Naive thymus-derived CD8-positive, alpha-beta T cell (primary cell): ENCODE measurements around the gene NRCAM. TPM values are rescaled to one million over a fixed set of nuclear protein-coding genes. Genes with fewer than 3 reads are reported as not detected.

ENCODE experiments used
- ATAC-seq, 2 donors: fragments of 150-1000 bp; cut with Tn5 transposase in 1 of 2; sonication (Bioruptor Pico), chemical (Tn5 transposase) in 1 of 2; 1 replicate in 1 of 2; 2 replicates in 1 of 2; pipeline ENCODE4 v1.10.0; 2021; ENCODE audit warnings: mild to moderate bottlenecking in 2 of 2, moderate library complexity in 2 of 2
- POLR2A ChIA-PET: fragments of 350-600 bp; sonication (Branson Sonifier 250); formaldehyde crosslinking; loops from one replicate; lab custom pipeline; 2021; ENCODE audit warnings: antibody characterized with exemption; lab: Charles Lee
- DNase-seq, 10 donors: peaks; one replicate each; pipeline versions ENCODE4 v3.0.0 to v3.0.0-alpha.2; 2020 to 2022
- H3K27ac Mint-ChIP-seq, 10 donors: one replicate each; pipeline ENCODE4 v1.8.0; 2020 to 2022; ENCODE audit warnings: mild to moderate bottlenecking in 10 of 10, mixed read lengths in 10 of 10, moderate library complexity in 4 of 10, inconsistent platforms in 1 of 10
- H3K27me3 Mint-ChIP-seq, 5 donors: one replicate each; pipeline ENCODE4 v1.8.0; 2021 to 2022; ENCODE audit warnings: mixed read lengths in 5 of 5
- H3K36me3 Mint-ChIP-seq, 3 donors: one replicate each; pipeline ENCODE4 v1.8.0; 2020 to 2022; ENCODE audit warnings: mixed read lengths in 3 of 3, mild to moderate bottlenecking in 2 of 3, inconsistent platforms in 1 of 3
- H3K4me1 Mint-ChIP-seq, 4 donors: one replicate each; pipeline ENCODE4 v1.8.0; 2021 to 2022; ENCODE audit warnings: mixed read lengths in 4 of 4
- H3K4me3 Mint-ChIP-seq, 10 donors: one replicate each; pipeline ENCODE4 v1.8.0; 2020 to 2022; ENCODE audit warnings: mild to moderate bottlenecking in 10 of 10, mixed read lengths in 10 of 10, moderate library complexity in 6 of 10, inconsistent platforms in 1 of 10
- H3K9me3 Mint-ChIP-seq, 9 donors: one replicate each; pipeline ENCODE4 v1.8.0; 2020 to 2022; ENCODE audit warnings: mixed read lengths in 9 of 9, mild to moderate bottlenecking in 3 of 9, inconsistent platforms in 1 of 9, moderate library complexity in 1 of 9
- polyA plus RNA-seq, 3 donors: library from polyadenylated mRNA; unstranded; fragments of 300-500 nt; fragmentation: Illumina TruSeq; gene quantifications; one replicate each; pipeline ENCODE4 v1.2.3, GENCODE V29; 2021
- total RNA-seq, 8 experiments: library from RNA in 2 of 8; stranded (reverse) in 2 of 8; gene quantifications; one replicate each; pipeline ENCODE4 v1.2.3 and lab custom pipeline; 2021 to 2026

NRCAM gene
- total and polyA plus RNA-seq, 5 experiments from 2014 or later = 11.1 to 46.6 (median 18.2) TPM

DNA sequence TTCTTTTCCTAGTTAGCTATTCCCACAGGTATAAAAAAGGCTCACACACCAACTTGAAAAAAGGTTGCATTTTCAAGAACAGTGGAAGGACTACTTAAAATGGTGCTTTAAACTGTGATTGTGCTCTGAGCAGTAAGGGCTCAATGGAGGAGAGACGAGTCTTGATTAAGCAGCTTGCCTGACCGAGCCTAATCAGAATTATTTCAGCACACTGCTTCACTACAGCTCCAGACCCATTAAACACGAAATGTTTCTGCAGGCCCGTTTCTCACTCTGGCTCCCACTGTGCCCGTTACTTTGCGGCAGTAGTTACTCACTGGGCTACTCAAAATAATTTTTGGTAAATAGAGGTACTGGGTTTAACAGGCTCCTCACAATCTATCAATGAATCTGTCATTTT lies 126.0 kb downstream of the NRCAM start:
- Mint-ChIP-seq H3K4me1 (peaks cover 25 to 47% (median 32%) of the 10 kb centered on the region in 4 donors), H3K27ac (no peak overlapping the region), H3K4me3 (no peak overlapping the region), H3K27me3 (no peaks in the 10 kb centered on the region), H3K9me3 (no peaks in the 10 kb centered on the region), H3K36me3 (peaks cover 2 to 6% (median 5%) of the 10 kb centered on the region in 3 donors)
- DNase-seq (no peak), ATAC-seq (no peak)
- POLR2A ChIA-PET = no interaction called here

GRCh38 chr7:108329514-108329913 lies 126.7 kb downstream of the NRCAM start:
- Mint-ChIP-seq H3K4me3 (no peak overlapping the region), H3K36me3 (peaks cover 5 to 6% (median 5%) of the 10 kb centered on the region in 3 donors), H3K27ac (no peak overlapping the region), H3K4me1 (peaks cover 25 to 48% (median 32%) of the 10 kb centered on the region in 4 donors), H3K27me3 (no peaks in the 10 kb centered on the region), H3K9me3 (no peaks in the 10 kb centered on the region)
- ATAC-seq (no peak), DNase-seq (no peak)
- POLR2A ChIA-PET = no interaction called here

DNA sequence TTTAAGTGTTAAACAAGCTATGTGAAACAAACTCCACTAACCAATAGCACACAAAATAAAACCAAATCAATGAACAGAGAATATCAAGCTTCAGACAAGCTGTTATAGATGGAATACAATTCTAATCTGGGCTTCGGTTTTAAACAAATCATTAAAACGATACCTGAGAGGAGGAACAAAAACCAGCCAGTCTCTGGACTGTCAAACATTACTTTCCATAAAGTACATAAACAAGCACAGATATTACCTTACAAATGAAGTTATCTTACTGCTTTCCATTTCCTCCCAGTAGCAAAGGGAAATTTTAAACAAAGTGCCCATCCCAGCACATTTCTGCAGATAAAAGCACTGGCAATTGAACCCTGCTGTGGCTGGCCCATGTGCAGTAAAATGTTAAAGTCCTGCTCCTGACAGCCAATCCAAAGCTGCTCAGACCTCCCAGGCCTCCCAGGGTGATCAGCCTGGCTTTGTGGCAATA lies 128.0 kb downstream of the NRCAM start:
- ATAC-seq (no peak), DNase-seq (no peak)
- peak overlapping the region in 2 of 10 donors; percentile 10 to 21 for H3K27ac Mint-ChIP-seq
- H3K4me3 Mint-ChIP-seq = peak overlapping the region in 1 of 10 donors; percentile 25
- H3K27me3 Mint-ChIP-seq = no peaks in the 10 kb centered on the region
- H3K36me3 Mint-ChIP-seq = peaks cover 5 to 9% (median 5%) of the 10 kb centered on the region in 3 donors
- H3K4me1 Mint-ChIP-seq = peaks cover 28 to 44% (median 38%) of the 10 kb centered on the region in 4 donors
- H3K9me3 Mint-ChIP-seq = no peaks in the 10 kb centered on the region
- POLR2A ChIA-PET = no interaction called here

- POLR2A ChIA-PET = no interaction called here
- ATAC-seq (no peak), DNase-seq (no peak)
- Mint-ChIP-seq H3K4me3 (no peak overlapping the region), H3K4me1 (peaks cover 28 to 44% (median 37%) of the 10 kb centered on the region in 4 donors), H3K36me3 (peaks cover 5 to 9% (median 5%) of the 10 kb centered on the region in 3 donors), H3K9me3 (no peaks in the 10 kb centered on the region), H3K27ac (peak overlapping the region in 2 of 10 donors; percentile 21 to 60), H3K27me3 (no peaks in the 10 kb centered on the region)
Measured at GRCh38 chr7:108327353-108327752, 128.9 kb downstream of the NRCAM start.

GRCh38 chr7:108326938-108327337 lies 129.3 kb downstream of the NRCAM start:
- Mint-ChIP-seq H3K27me3 (no peaks in the 10 kb centered on the region), H3K36me3 (peaks cover 5 to 9% (median 6%) of the 10 kb centered on the region in 3 donors), H3K9me3 (no peaks in the 10 kb centered on the region), H3K4me3 (no peak overlapping the region), H3K4me1 (peaks cover 28 to 44% (median 36%) of the 10 kb centered on the region in 4 donors), H3K27ac (no peak overlapping the region)
- DNase-seq (no peak), ATAC-seq (no peak)
- POLR2A ChIA-PET = no interaction called here

DNA sequence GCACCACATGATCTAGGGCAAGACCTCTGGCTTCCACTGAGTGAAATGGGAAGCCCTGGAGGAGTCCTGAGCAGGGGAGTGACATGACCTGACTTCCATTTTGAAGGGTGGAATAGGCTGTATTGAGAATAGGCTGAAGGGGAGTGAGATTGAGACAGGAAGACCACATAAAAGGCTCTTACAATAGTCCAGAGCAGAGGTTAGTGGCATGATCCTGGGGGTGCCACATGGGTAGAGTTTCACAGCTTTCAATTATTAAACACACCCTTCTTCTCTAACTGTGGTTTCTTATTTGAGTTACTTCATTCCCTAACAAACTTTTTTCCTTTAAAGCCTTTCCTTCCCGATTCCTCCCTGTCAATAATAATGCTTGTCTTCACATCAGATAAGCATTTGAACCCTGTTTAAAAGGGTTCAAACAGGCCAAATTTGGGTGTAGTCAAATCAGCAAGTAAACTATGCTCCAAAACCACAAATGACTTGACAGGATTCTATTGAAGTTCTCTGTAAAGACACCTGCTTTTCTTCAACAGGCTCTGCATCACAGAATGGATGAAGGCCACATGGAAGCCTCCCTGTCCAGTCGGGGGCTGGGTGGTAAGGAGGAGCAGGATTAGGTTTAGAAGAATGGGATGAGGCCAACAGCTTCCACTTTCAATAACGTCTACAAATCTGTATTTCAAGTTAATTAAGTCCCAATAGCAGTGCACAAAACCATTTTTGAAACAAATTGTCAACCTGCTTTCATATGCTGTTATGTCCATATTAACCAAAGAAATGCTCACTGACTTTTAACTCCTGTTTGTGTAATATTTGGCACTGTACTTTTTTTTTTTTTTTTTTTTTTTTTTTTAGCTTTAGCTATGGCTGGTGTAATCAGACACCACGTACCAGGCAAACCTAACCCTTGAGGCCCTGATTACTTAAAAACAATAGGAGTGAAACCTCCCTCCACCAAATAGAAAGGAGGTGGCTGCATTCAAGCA lies 131.9 kb downstream of the NRCAM start:
- POLR2A ChIA-PET = interaction anchor here (0.7 kb wide), 1 partner anchor 8 kb away, joined by 3 read pairs; no protein-coding TSS in a partner anchor
- no peak for ATAC-seq
- H3K4me1 Mint-ChIP-seq = peaks cover 22 to 44% (median 31%) of the 10 kb centered on the region in 4 donors
- H3K27me3 Mint-ChIP-seq = no peaks in the 10 kb centered on the region
- DNase-seq = no peak
- H3K4me3 Mint-ChIP-seq = no peak overlapping the region
- peak overlapping the region in 2 of 10 donors; percentile 44 for H3K27ac Mint-ChIP-seq
- peaks cover 0 to 2% (median 0%) of the 10 kb centered on the region in 9 donors for H3K9me3 Mint-ChIP-seq
- peaks cover 10 to 15% (median 11%) of the 10 kb centered on the region in 3 donors for H3K36me3 Mint-ChIP-seq

- H3K4me3 Mint-ChIP-seq = no peak overlapping the region
- POLR2A ChIA-PET = no interaction called here
- ATAC-seq = no peak
- H3K27ac Mint-ChIP-seq = peak overlapping the region in 1 of 10 donors; percentile 44
- DNase-seq = no peak
- H3K4me1 Mint-ChIP-seq = peaks cover 16 to 34% (median 26%) of the 10 kb centered on the region in 4 donors
- H3K36me3 Mint-ChIP-seq = peaks cover 16 to 24% (median 21%) of the 10 kb centered on the region in 3 donors
- H3K9me3 Mint-ChIP-seq = peaks cover 0 to 2% (median 0%) of the 10 kb centered on the region in 9 donors
- no peaks in the 10 kb centered on the region for H3K27me3 Mint-ChIP-seq
Measured at GRCh38 chr7:108322925-108323832, 133.1 kb downstream of the NRCAM start.

DNA sequence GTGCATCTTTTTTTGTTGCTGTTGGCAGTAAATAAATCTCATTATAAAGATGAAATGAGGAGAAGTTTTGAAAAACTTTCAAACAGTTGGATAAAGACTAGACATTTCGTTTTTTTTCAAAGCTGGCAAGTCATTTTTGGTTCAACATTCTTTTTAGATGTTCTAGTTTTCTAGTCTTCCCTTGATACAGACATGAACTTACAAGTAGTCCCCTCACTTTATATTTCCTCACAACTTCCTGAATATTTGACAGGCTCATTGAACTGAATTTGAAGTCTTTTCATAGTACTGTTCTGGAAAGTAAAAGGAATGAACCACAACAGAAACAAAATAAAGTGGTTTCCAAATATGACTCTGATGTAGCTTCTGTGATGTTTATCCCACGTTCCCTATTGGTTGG lies 134.2 kb downstream of the NRCAM start:
- ATAC-seq (no peak), DNase-seq (no peak)
- peaks cover 21 to 29% (median 26%) of the 10 kb centered on the region in 3 donors for H3K36me3 Mint-ChIP-seq
- POLR2A ChIA-PET = no interaction called here
- H3K9me3 Mint-ChIP-seq = peaks cover 0 to 2% (median 0%) of the 10 kb centered on the region in 9 donors
- no peak overlapping the region for H3K4me3 Mint-ChIP-seq
- peaks cover 7 to 32% (median 23%) of the 10 kb centered on the region in 4 donors for H3K4me1 Mint-ChIP-seq
- H3K27me3 Mint-ChIP-seq = no peaks in the 10 kb centered on the region
- no peak overlapping the region for H3K27ac Mint-ChIP-seq

GRCh38 chr7:108321359-108321758 lies 134.9 kb downstream of the NRCAM start:
- Mint-ChIP-seq H3K27me3 (no peaks in the 10 kb centered on the region), H3K27ac (no peak overlapping the region), H3K4me3 (no peak overlapping the region), H3K4me1 (peaks cover 4 to 25% (median 21%) of the 10 kb centered on the region in 4 donors), H3K36me3 (peaks cover 24 to 36% (median 32%) of the 10 kb centered on the region in 3 donors), H3K9me3 (peaks cover 0 to 2% (median 0%) of the 10 kb centered on the region in 9 donors)
- POLR2A ChIA-PET = interaction anchor here (0.6 kb wide), 1 partner anchor 14 kb away, joined by 4 read pairs; no protein-coding TSS in a partner anchor
- no peak for ATAC-seq
- no peak for DNase-seq

- Mint-ChIP-seq H3K9me3 (peaks cover 0 to 2% (median 0%) of the 10 kb centered on the region in 9 donors), H3K27me3 (no peaks in the 10 kb centered on the region), H3K4me1 (peaks cover 0 to 4% (median 4%) of the 10 kb centered on the region in 4 donors), H3K36me3 (peaks cover 23 to 45% (median 30%) of the 10 kb centered on the region in 3 donors), H3K4me3 (no peak overlapping the region), H3K27ac (no peak overlapping the region)
- no peak for DNase-seq
- no peak for ATAC-seq
- POLR2A ChIA-PET = interaction anchor here (0.6 to 0.7 kb wide), 2 partner anchors 8 to 553 kb away, joined by 3 to 5 read pairs; no protein-coding TSS in a partner anchor
Measured at GRCh38 chr7:108316708-108317107, 139.5 kb downstream of the NRCAM start.

- Mint-ChIP-seq H3K27ac (no peak overlapping the region), H3K9me3 (no peaks in the 10 kb centered on the region), H3K4me1 (peaks cover 3 to 4% (median 4%) of the 10 kb centered on the region in 4 donors), H3K4me3 (no peak overlapping the region), H3K27me3 (no peaks in the 10 kb centered on the region), H3K36me3 (peaks cover 25 to 60% (median 34%) of the 10 kb centered on the region in 3 donors)
- ATAC-seq = no peak
- POLR2A ChIA-PET = no interaction called here
- DNase-seq = no peak
Measured at GRCh38 chr7:108314551-108314950, 141.7 kb downstream of the NRCAM start.

- DNase-seq (no peak), ATAC-seq (no peak)
- H3K4me3 Mint-ChIP-seq = no peak overlapping the region
- H3K9me3 Mint-ChIP-seq = no peaks in the 10 kb centered on the region
- peaks cover 3 to 4% (median 4%) of the 10 kb centered on the region in 4 donors for H3K4me1 Mint-ChIP-seq
- no peaks in the 10 kb centered on the region for H3K27me3 Mint-ChIP-seq
- POLR2A ChIA-PET = no interaction called here
- H3K36me3 Mint-ChIP-seq = peaks cover 21 to 59% (median 29%) of the 10 kb centered on the region in 3 donors
- no peak overlapping the region for H3K27ac Mint-ChIP-seq
Measured at GRCh38 chr7:108314049-108314448, 142.2 kb downstream of the NRCAM start.
